Bronchial epithelial cell (primary cell): ENCODE measurements around the gene TPRN. TPM values are rescaled to one million over a fixed set of nuclear protein-coding genes. Genes with fewer than 3 reads are reported as not detected.

Experiments
- DNase-seq: peaks from one replicate; pipeline ENCODE4 v3.0.0-alpha.2; 2010; ENCODE audit warnings: low read depth
- FAIRE-seq: peaks from 2 replicates; lab custom pipeline; 2011; peaks lifted over from hg19 to GRCh38; lab: Jason Lieb, UNC
- H3K27me3 ChIP-seq: 2 replicates; pipeline ENCODE4 v1.5.1; 2011; ENCODE audit warnings: low read length; ENCODE audit not compliant: control insufficient read depth, insufficient read depth
- H3K36me3 ChIP-seq: 2 replicates; pipeline ENCODE4 v1.5.1; 2011; ENCODE audit warnings: low read length; ENCODE audit not compliant: control insufficient read depth, insufficient read depth
- H3K4me3 ChIP-seq: 2 replicates; pipeline ENCODE4 v1.5.1; 2011; ENCODE audit warnings: mild to moderate bottlenecking, low read depth, low read length, control low read depth
- CTCF ChIP-seq: IDR thresholded peaks from 2 replicates; pipeline ENCODE4 v1.5.1; 2011; ENCODE audit warnings: mild to moderate bottlenecking, moderate library complexity, low read length, control low read depth, inconsistent platforms; ENCODE audit not compliant: insufficient read depth, severe bottlenecking
- total RNA-seq: library from RNA; depleted of rRNA; stranded (reverse); fragments of >200 nt; gene quantifications from 2 replicates; pipeline ENCODE4 v1.2.1, GENCODE V29; 2014

Gene TPRN
- total RNA-seq, 1 donor from 2014 or later: 3.2 TPM

DNA sequence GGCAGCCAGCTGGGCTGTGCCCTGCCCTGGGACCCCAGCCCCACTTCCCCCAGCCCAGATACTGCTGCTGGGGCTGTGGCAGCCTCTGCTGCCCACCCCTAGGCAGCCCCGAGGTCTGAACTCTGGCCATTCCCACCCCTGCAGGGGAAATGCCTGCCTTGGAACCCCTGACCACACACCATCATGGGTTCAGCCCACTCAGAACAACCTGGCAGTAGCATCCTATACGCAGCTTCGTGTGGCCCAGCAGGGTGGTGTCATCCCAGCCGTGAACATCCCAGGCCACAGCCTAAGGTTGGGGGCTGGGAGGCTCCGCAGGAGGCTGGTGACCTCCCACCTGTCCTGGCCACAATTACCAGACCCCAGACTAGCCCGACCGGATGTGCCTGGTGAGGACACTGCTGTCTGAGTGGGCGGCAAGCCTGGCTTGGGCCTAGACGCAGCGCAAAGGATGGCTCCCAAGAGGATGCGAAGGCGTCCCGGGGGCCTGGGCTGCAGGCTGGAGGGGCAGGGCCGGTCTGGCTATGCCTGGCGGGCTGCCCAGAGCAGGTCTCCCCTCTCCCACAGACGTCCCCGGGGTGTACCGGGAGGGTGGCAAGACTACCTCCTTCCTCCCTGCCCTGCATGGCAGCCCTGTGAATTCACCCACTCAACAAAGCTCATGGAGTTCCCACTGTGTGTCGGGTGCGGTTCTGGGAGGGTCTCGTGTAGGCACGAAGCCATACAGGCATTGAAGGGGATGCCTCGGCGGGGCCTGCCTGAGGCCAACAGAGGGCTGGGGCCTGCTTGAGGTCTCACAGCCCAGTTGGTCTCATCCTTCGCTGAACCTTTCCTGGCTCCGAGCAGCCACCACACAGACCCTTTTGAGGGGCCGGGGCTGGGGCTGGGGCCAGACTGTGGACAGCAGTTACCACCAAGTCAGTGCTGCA, 28.7 kb upstream of the TPRN start:
- no peak for DNase-seq
- no peak for FAIRE-seq
- Histone ChIP-seq H3K27me3 (peaks cover 2% of the 10 kb centered on the region), H3K36me3 (no peaks in the 10 kb centered on the region), H3K4me3 (no peak overlapping the region)
- TF ChIP-seq CTCF: no peak

- no peak for TF ChIP-seq CTCF
- no peaks in the 10 kb centered on the region for H3K36me3 ChIP-seq
- H3K4me3 ChIP-seq: no peak overlapping the region
- H3K27me3 ChIP-seq: no peaks in the 10 kb centered on the region
- FAIRE-seq (no peak), DNase-seq (no peak)
These were observed 28.0 kb upstream of the TPRN start for GRCh38 chr9:137228506-137228967.

- Histone ChIP-seq H3K36me3 (no peaks in the 10 kb centered on the region), H3K27me3 (no peaks in the 10 kb centered on the region), H3K4me3 (no peak overlapping the region)
- FAIRE-seq: no peak
- no peak for DNase-seq
- TF ChIP-seq CTCF: no peak
These were observed 27.4 kb upstream of the TPRN start for GRCh38 chr9:137227853-137228505.

DNA sequence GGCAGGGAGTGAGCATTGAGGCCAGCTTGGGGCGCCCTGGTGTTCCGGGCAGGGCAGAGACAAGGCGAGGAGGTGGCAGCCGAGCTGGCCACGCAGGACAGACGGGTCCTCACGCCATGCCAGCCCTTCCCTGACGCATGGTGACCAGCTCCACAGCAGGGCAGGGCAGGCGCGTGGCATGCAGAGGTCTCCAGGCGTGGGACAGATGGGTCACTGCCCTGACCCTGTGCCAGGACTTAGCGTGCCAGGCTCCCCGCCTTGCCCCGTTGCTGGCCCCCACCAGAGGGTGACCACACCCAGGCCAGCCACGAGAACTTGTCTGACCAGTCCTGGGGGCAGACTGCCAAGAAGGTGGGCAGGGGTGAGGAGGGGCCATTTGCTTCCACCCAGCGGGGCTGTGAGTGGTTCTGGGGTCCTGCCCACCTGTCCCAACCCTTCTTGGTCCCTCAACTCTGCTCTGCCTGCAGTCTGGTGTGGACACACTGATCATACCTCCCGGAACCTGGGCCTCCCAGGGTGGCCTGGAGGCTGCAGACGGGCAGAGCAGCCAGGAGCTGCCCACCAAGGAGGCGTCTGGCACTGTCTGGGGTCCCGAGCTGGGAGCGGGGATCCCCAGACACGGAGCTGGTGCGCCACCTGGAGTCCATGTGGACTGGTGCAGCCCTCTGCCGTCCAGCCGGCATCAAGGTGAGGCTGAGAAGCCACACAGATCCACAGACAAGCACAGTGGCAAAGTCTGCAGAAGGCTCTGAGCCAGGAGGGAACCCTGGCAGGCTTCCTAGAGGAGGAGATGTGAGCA, 26.7 kb upstream of the TPRN start, which contains the start of gene RNF224:
RNF224 (plus strand) TSS at position 449 of the 799 bp plus-strand sequence. CDS start 834 bp downstream, outside the sequence.
- peak; percentile 55 for DNase-seq
- peak; percentile 95 for TF ChIP-seq CTCF
- no peaks in the 10 kb centered on the region for H3K36me3 ChIP-seq
- no peak for FAIRE-seq
- no peak within 1 kb of the TSS for H3K4me3 ChIP-seq
- H3K27me3 ChIP-seq: no peaks in the 10 kb centered on the region

DNA sequence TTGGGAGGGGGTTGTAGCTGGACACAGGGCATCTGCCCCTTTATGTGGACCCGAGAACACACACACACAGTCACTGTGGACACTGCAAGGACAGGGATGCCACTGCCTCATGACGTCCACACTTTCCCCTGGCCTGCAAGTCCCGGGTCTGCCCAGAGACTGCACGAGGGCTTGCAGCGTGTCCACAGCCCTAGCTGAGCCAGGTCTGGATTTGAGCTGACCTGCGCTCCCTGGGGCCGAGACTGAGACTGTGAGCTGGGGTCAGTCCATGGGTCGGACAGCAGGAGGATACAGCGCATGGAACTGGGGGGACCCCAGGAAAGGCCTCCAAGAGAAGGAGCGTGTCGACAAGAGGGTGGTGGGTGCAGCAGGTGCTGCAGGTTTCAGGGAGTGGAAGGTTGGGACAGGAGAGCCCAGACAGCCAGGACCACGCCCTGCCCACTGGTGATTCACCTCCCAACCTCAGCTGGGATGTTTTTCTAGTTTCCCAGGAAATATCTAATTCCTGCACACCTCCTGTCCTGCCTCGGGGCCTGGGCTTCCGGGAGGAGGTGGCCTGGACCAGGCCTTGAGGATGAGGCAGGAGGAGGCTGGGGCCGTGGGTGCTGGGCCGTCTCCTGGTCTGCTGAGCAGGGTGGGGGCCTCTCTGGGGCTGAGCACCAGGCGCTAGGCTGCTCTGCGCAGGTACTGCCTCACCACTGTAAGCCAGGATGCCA, 26.0 kb upstream of the TPRN start:
- no peaks in the 10 kb centered on the region for H3K36me3 ChIP-seq
- TF ChIP-seq CTCF: no peak
- no peak overlapping the region for H3K4me3 ChIP-seq
- no peaks in the 10 kb centered on the region for H3K27me3 ChIP-seq
- no peak for FAIRE-seq
- peak; percentile 76 for DNase-seq
